Measurements from ENCODE around the gene GCHFR.

DNA sequence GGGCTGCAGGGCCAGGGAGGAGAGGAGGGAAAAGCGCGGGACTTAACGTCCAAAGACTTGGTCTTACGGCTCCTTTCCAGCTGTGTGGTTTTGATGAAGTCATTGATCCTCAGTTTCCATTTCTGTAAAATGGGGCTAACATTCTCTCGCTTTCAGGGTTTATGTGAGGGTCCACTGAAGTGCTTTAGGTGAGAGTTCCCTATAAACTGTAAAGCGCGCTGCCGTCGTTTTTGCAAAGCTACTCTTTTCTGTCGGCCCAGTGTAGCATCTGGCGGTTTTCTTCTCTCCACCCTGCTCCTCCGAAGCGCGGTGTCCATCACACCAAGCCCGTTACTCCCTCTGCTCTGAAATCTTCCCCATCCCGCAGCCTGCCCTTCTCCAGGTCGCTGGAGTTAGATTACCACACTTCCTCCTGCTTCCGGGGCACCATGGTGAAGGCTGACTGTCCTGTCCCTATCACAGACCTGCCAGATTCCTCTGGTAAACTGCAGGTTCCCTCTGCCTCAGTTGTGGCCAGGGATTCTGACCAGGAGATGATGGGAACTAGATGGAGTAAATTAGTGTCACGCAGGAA lies 44.1 kb downstream of the GCHFR start:
- TF ChIP-seq CTCF (IDR thresholded peaks at IDR 0.05): no peak
- no peak for TF ChIP-seq POLR2A (IDR thresholded peaks at IDR 0.05; ENCODE audit: low read depth)
- TF ChIP-seq POLR2AphosphoS5 (IDR thresholded peaks at IDR 0.05): no peak

Data from esophagus muscularis mucosa (tissue), 3 donors.